ENCODE data around the gene PHF10. TPM values are rescaled to one million over a fixed set of nuclear protein-coding genes. Genes with fewer than 3 reads are reported as not detected.

PHF10 gene
- total RNA-seq, 4 donors from 2014 or later: 25.8 to 67.9 (median 31.5) TPM

DNA sequence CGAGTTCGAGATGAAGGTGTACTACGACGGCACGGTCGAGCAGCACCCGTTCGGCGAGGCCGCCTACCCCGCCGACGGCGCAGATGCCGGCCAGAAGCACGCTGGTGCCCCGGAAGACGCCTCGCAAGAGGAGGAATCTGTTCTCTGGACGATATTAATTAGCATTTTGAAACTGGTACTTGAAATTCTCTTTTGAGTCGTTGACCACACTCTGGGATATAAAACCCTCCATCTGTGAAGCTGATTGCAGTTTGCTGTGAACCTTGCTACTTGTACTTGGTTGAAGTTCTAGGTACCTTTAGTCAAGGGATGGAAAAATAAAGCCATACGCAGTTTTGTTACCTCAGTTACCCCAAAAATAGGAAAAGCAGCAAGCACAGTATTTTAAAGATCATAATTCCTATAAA lies 21.5 kb downstream of the PHF10 start:
- Histone ChIP-seq H3K36me3 (peaks cover 0 to 32% (median 0%) of the 10 kb centered on the region in 3 donors), H3K9me3 (no peaks in the 10 kb centered on the region), H3K4me3 (peak overlapping the region; percentile 67 to 96 (median 90)), H3K4me1 (peaks cover 27 to 70% (median 52%) of the 10 kb centered on the region in 3 donors), H3K27me3 (no peaks in the 10 kb centered on the region), H3K27ac (peak overlapping the region; percentile 88 to 99 (median 98))
- 4 to 6% methylated on average over 3 to 6 of the region's 22 CpGs for WGBS, 2 donors
- intact Hi-C loops (cut with DNase I): no loop called here
- DNase-seq: no peak
- no peak for TF ChIP-seq POLR2A (IDR thresholded peaks at IDR 0.05)
- TF ChIP-seq, protein P1, sequence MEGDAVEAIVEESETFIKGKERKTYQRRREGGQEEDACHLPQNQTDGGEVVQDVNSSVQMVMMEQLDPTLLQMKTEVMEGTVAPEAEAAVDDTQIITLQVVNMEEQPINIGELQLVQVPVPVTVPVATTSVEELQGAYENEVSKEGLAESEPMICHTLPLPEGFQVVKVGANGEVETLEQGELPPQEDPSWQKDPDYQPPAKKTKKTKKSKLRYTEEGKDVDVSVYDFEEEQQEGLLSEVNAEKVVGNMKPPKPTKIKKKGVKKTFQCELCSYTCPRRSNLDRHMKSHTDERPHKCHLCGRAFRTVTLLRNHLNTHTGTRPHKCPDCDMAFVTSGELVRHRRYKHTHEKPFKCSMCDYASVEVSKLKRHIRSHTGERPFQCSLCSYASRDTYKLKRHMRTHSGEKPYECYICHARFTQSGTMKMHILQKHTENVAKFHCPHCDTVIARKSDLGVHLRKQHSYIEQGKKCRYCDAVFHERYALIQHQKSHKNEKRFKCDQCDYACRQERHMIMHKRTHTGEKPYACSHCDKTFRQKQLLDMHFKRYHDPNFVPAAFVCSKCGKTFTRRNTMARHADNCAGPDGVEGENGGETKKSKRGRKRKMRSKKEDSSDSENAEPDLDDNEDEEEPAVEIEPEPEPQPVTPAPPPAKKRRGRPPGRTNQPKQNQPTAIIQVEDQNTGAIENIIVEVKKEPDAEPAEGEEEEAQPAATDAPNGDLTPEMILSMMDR (IDR thresholded peaks at IDR 0.05): no peak

DNA sequence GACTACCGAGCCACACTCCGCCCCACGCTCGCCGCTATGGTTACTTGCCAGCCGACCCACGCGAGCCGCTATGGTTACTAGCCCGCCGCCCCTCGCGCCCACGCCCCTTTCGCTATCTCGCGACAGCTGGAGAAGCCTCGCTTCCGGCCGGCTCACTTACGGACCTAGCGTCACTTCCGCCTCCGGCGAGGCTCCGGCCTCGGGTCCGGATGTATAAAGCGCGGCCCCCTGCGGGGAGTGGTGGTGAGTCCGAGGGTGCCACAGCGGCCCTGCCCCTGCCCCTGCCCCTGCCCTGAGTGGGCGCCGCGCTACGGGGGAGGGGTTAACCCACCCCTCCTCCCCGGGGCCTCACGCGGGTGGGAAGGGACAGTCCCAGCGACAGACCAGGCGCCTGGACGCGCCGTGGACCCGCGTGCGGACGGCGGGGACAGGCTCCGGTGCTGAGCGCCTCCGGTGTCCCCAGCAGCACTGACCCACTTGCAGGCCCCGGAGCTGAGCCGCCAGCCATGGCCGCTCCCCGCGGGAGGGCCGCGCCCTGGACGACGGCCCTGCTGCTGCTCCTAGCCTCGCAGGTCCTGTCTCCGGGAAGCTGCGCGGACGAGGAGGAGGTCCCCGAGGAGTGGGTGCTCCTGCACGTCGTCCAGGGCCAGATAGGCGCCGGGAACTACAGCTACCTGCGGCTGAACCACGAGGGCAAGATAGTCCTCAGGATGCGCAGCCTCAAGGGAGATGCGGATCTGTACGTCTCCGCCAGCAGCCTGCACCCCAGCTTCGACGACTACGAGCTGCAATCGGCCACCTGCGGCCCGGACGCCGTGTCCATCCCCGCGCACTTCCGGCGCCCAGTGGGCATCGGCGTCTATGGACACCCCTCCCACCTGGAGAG lies 22.1 kb downstream of the PHF10 start, which contains the start of the genes C6orf120 and WDR27:
Gene C6orf120 (plus strand): TSS at position 173 of the 886 bp plus-strand sequence. CDS start 334 bp downstream, at position 507.
Gene WDR27 (minus strand): TSS at position 76 of the 886 bp plus-strand sequence. CDS start 13,024 bp downstream, outside the sequence.
- DNase-seq: peak; percentile 86
- H3K4me1 ChIP-seq: peaks cover 27 to 76% (median 56%) of the 10 kb centered on the region in 3 donors
- WGBS, 2 donors: 0% methylated on average over 8 to 13 of the region's 92 CpGs
- H3K4me3 ChIP-seq: peak within 1 kb of the TSS; percentile 67 to 96 (median 90)
- H3K36me3 ChIP-seq: peaks cover 0 to 26% (median 0%) of the 10 kb centered on the region in 3 donors
- TF ChIP-seq, protein P1 (IDR thresholded peaks at IDR 0.05): no peak
- peak in 3 of 4 donors; percentile 92 to 98 (median 92) for TF ChIP-seq POLR2A (IDR thresholded peaks at IDR 0.05)
- H3K27ac ChIP-seq: peak within 1 kb of the TSS; percentile 88 to 99 (median 98)
- no peaks in the 10 kb centered on the region for H3K27me3 ChIP-seq
- intact Hi-C loops (cut with DNase I): no loop called here
- H3K9me3 ChIP-seq: no peaks in the 10 kb centered on the region

DNA sequence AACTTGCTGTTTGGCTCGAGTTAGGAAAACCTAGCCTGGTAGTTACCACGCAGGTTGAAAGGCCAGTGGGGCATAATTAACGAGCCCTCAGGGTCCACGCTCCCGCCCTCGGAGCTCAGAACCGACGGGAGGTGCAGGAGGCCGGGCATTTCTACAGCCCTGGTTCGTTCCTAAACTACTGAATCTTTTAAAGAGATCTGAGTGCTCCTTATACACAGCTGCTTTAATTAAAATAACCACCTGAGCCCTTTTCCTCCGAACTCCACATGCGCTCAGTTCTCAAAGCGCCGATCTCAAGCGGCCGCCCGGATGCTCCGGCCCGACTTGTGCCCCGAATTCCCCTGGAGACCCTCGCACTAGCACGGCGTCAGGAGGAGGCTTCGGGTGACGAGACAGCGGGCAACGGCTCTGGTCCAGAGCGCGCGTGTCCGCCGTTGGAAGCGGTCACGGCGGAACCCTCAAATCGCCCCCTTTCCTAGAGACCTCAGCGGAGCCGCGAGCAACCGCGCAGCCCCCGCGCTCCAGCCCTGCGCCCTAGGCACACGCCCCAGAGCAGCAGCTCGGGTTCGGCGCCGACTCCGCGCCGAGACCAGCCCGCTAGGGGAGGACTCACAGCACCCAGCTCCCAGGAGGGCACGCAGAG lies 22.9 kb downstream of the PHF10 start:
- intact Hi-C loops (cut with DNase I): no loop called here
- WGBS, 2 donors: 1 to 2% methylated on average over 10 to 12 of the region's 54 CpGs
- no peak for DNase-seq

DNA sequence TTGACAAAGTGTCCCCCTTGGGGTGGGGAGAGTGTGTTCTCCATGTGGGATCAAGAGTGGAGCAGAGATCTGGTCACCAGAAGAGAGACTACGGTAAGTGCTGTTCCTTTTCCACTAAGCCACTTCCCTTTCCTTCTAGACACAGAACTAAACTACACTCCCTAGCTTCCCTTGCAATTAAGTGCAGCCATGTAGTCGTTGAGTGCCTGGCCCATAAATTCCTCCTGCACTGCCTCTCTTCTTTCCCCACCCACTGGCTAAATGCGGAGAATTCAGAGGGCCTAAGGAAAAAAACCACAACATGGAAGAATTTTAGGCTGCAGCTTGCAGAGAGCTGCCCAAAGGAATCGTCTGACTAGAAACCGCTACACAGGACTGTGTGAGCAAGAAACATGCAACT lies 24.0 kb downstream of the PHF10 start:
- peak overlapping the region in 2 of 4 donors; percentile 67 to 96 for H3K4me3 ChIP-seq
- no peaks in the 10 kb centered on the region for H3K9me3 ChIP-seq
- intact Hi-C loops (cut with DNase I): no loop called here
- H3K27ac ChIP-seq: peak overlapping the region in 2 of 4 donors; percentile 88 to 97
- peaks cover 0 to 19% (median 0%) of the 10 kb centered on the region in 3 donors for H3K36me3 ChIP-seq
- no peak for DNase-seq
- no peaks in the 10 kb centered on the region for H3K27me3 ChIP-seq
- peaks cover 27 to 70% (median 52%) of the 10 kb centered on the region in 3 donors for H3K4me1 ChIP-seq
- TF ChIP-seq, protein P1 (IDR thresholded peaks at IDR 0.05): no peak
- no peak for TF ChIP-seq POLR2A (IDR thresholded peaks at IDR 0.05)
- WGBS, 2 donors: 37 to 43% methylated on average over 5 of the region's 5 CpGs

More for the DNA sequence above, 22.9 kb downstream of the PHF10 start:
- Histone ChIP-seq H3K4me1 (peaks cover 27 to 78% (median 56%) of the 10 kb centered on the region in 3 donors), H3K9me3 (no peaks in the 10 kb centered on the region), H3K36me3 (peaks cover 0 to 27% (median 0%) of the 10 kb centered on the region in 3 donors), H3K27me3 (no peaks in the 10 kb centered on the region), H3K4me3 (peak overlapping the region; percentile 67 to 96 (median 90)), H3K27ac (peak overlapping the region; percentile 88 to 99 (median 98))
- TF ChIP-seq POLR2A (IDR thresholded peaks at IDR 0.05): no peak
- TF ChIP-seq, protein P1 (IDR thresholded peaks at IDR 0.05): peak in 2 of 6 experiments; percentile 2 to 12
